Body of pancreas (tissue), 4 donors: ENCODE data around the gene FBXO42.

Source experiments
- CTCF ChIP-seq, 7 experiments: fragments of 450-650 bp in 4 of 7; fragments of 200-600 bp in 3 of 7; sonication (generic) in 3 of 7; IDR thresholded peaks; one replicate each; pipeline ENCODE4 v1.5.1; 2016 to 2019; ENCODE audit warnings: antibody characterized with exemption in 7 of 7
- POLR2A ChIP-seq, 3 donors: fragments of 450-650 bp; IDR thresholded peaks; one replicate each; pipeline ENCODE4 v1.6.1; 2016; ENCODE audit warnings: antibody characterized with exemption in 3 of 3, mild to moderate bottlenecking in 2 of 3

DNA sequence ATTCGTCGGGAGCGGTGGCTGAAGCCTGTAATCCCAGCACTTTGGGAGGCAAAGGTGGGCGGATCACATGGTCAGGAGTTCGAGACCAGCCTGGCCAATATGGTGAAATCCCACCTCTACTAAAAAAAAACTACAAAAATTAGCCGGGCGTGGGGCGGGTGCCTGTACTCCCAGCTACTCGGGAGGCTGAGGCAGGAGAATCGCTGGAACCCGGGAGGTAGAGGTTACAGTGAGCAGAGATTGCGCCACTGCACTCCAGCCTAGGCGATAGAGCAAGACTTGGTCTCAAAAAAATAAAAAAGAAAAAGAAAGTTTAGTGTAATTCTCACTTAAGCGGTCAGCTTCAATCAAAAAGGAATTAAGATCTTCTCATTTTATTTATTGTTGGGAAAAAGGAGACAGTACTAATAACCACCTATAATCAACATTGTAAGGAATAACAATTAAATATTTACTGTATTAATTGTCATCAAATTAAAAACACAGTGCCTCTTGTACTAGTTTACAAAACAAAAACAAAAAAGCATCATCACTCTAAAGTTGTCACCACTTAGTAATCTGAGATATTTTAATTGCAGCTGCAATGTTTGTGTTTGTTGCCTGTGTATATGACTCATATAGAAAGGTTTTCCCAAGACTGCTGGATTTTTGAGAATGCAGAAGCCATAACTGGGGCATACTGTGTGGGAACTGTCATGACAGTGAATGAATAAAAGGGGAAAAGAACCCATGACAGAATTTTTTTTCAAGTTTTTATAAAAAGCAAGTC is 3.7 kb downstream of the FBXO42 start:
- TF ChIP-seq CTCF (IDR thresholded peaks at IDR 0.05), result no peak
- TF ChIP-seq POLR2A (IDR thresholded peaks at IDR 0.05), result no peak
